ENCODE measurements around the gene UCK1.

UCK1 gene

GRCh38 chr9:131513177-131513576 lies 17.9 kb downstream of the UCK1 start:
- H3K4me2 ChIP-seq (ENCODE audit: low read length) = no peak overlapping the region
- no peak overlapping the region for H3K4me3 ChIP-seq (ENCODE audit: low read length)
- no peaks in the 10 kb centered on the region for H3K27me3 ChIP-seq (ENCODE audit: low read depth, low read length)
- no peaks in the 10 kb centered on the region for H3K79me2 ChIP-seq (ENCODE audit: low read length)
- no peak overlapping the region for H3K9ac ChIP-seq (ENCODE audit: low read length)
- peaks cover 32% of the 10 kb centered on the region for H3K36me3 ChIP-seq (replicated peaks; ENCODE audit: low read depth, low read length)
- no peak overlapping the region for H2AFZ ChIP-seq (ENCODE audit: low read depth, low read length)
- no peak overlapping the region for H3K27ac ChIP-seq (ENCODE audit: low read length)
- H4K20me1 ChIP-seq (ENCODE audit: insufficient read depth, low read length) = no peaks in the 10 kb centered on the region
- TF ChIP-seq CTCF (IDR thresholded peaks at IDR 0.05; ENCODE audit: low read depth, low read length) = no peak
- no peak for TF ChIP-seq EZH2phosphoT487 (IDR thresholded peaks at IDR 0.05; ENCODE audit: low read depth)
- H3K4me1 ChIP-seq (ENCODE audit: low read length) = no peaks in the 10 kb centered on the region
- H3K9me3 ChIP-seq (ENCODE audit: insufficient read depth, low read length) = no peaks in the 10 kb centered on the region

GRCh38 chr9:131511880-131512279 lies 19.2 kb downstream of the UCK1 start:
- H3K4me3 ChIP-seq (ENCODE audit: low read length) = no peak overlapping the region
- H3K9me3 ChIP-seq (ENCODE audit: insufficient read depth, low read length) = no peaks in the 10 kb centered on the region
- TF ChIP-seq CTCF (IDR thresholded peaks at IDR 0.05; ENCODE audit: low read depth, low read length) (no peak), EZH2phosphoT487 (IDR thresholded peaks at IDR 0.05; ENCODE audit: low read depth) (no peak)
- H3K36me3 ChIP-seq (replicated peaks; ENCODE audit: low read depth, low read length) = peaks cover 29% of the 10 kb centered on the region
- H4K20me1 ChIP-seq (ENCODE audit: insufficient read depth, low read length) = no peaks in the 10 kb centered on the region
- no peak overlapping the region for H2AFZ ChIP-seq (ENCODE audit: low read depth, low read length)
- no peak overlapping the region for H3K4me2 ChIP-seq (ENCODE audit: low read length)
- H3K27ac ChIP-seq (ENCODE audit: low read length) = no peak overlapping the region
- no peak overlapping the region for H3K9ac ChIP-seq (ENCODE audit: low read length)
- H3K27me3 ChIP-seq (ENCODE audit: low read depth, low read length) = no peaks in the 10 kb centered on the region
- no peaks in the 10 kb centered on the region for H3K79me2 ChIP-seq (ENCODE audit: low read length)
- no peaks in the 10 kb centered on the region for H3K4me1 ChIP-seq (ENCODE audit: low read length)

GRCh38 chr9:131511416-131511815 lies 19.6 kb downstream of the UCK1 start:
- Histone ChIP-seq H3K4me1 (ENCODE audit: low read length) (no peaks in the 10 kb centered on the region), H3K9ac (ENCODE audit: low read length) (no peak overlapping the region), H3K79me2 (ENCODE audit: low read length) (no peaks in the 10 kb centered on the region), H3K27ac (ENCODE audit: low read length) (no peak overlapping the region), H3K4me3 (ENCODE audit: low read length) (no peak overlapping the region), H2AFZ (ENCODE audit: low read depth, low read length) (no peak overlapping the region), H4K20me1 (ENCODE audit: insufficient read depth, low read length) (no peaks in the 10 kb centered on the region), H3K9me3 (ENCODE audit: insufficient read depth, low read length) (no peaks in the 10 kb centered on the region), H3K27me3 (ENCODE audit: low read depth, low read length) (no peaks in the 10 kb centered on the region), H3K36me3 (replicated peaks; ENCODE audit: low read depth, low read length) (peaks cover 25% of the 10 kb centered on the region), H3K4me2 (ENCODE audit: low read length) (no peak overlapping the region)
- TF ChIP-seq EZH2phosphoT487 (IDR thresholded peaks at IDR 0.05; ENCODE audit: low read depth) (no peak), CTCF (IDR thresholded peaks at IDR 0.05; ENCODE audit: low read depth, low read length) (no peak)

DNA sequence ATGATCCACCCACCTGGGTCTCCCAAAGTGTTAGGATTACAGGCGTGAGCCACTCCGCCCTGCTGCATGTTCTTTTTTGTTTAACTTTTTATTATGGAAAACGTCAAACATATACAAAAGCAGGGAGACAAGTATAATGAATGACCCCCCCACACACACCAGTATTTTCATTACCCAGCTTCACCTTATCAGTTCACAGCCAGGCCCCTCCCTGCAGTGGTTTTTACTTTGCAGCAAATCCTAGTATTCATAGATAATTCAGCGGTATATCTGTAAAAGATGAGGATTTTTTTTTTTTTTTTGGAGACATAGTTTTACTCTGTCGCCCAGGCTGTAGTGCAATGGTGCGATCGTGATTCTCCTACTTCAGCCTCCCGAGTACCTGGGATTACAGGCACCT lies 26.1 kb downstream of the UCK1 start:
- Histone ChIP-seq H3K4me2 (ENCODE audit: low read length) (no peak overlapping the region), H3K27me3 (ENCODE audit: low read depth, low read length) (no peaks in the 10 kb centered on the region), H3K9me3 (ENCODE audit: insufficient read depth, low read length) (no peaks in the 10 kb centered on the region), H3K9ac (ENCODE audit: low read length) (no peak overlapping the region), H3K4me1 (ENCODE audit: low read length) (0 out of 2 replicates have a peak, but pooled peaks cover 6% of the 10 kb centered on the region), H3K79me2 (ENCODE audit: low read length) (peaks cover 8% of the 10 kb centered on the region; the same call in 1 of the 2 replicates), H3K27ac (ENCODE audit: low read length) (no peak overlapping the region), H3K4me3 (ENCODE audit: low read length) (no peak overlapping the region), H3K36me3 (replicated peaks; ENCODE audit: low read depth, low read length) (peaks cover 11% of the 10 kb centered on the region), H4K20me1 (ENCODE audit: insufficient read depth, low read length) (no peaks in the 10 kb centered on the region), H2AFZ (ENCODE audit: low read depth, low read length) (no peak overlapping the region)
- no peak for TF ChIP-seq EZH2phosphoT487 (IDR thresholded peaks at IDR 0.05; ENCODE audit: low read depth)
- no peak for TF ChIP-seq CTCF (IDR thresholded peaks at IDR 0.05; ENCODE audit: low read depth, low read length)

All from OCI-LY3 (cell line).